Measurements from ENCODE around the gene CELA1.
A peak's percentile ranks its signal among the peaks of the same experiment; 100 is the strongest.

- TF ChIP-seq TAF1 (IDR thresholded peaks at IDR 0.05; ENCODE audit: borderline replicate concordance, low read depth, low read length) (no peak; the same call in 1 of the 2 replicates), ELK1 (IDR thresholded peaks at IDR 0.05; ENCODE audit: low read depth, low read length) (no peak), POLR2AphosphoS5 (IDR thresholded peaks at IDR 0.05; ENCODE audit: low read length) (no peak), POLR2A (IDR thresholded peaks at IDR 0.05; ENCODE audit: low read depth, low read length) (0 out of 2 replicates have a peak, but pooled peaks have one; percentile 31), CTCF (IDR thresholded peaks at IDR 0.05 in 2 of 3, conservative IDR thresholded peaks at IDR 0.05 in 1 of 3; ENCODE audit: control insufficient read depth in 2 of 3, extremely low read depth in 1 of 3, insufficient read depth in 1 of 3, low read depth in 3 of 3, low read length in 3 of 3) (peak in 2 of 3 experiments; percentile 3 to 23; a peak in 1 of 6 replicates), USF2 (IDR thresholded peaks at IDR 0.05; ENCODE audit: borderline replicate concordance, low read depth, low read length) (no peak), JUND (IDR thresholded peaks at IDR 0.05; ENCODE audit: low read depth, low read length) (no peak), CHD2 (IDR thresholded peaks at IDR 0.05; ENCODE audit: borderline replicate concordance, low read depth, low read length) (no peak)
These were observed 23.0 kb downstream of the CELA1 start for GRCh38 chr12:51323317-51323960.
